ENCODE measurements around the gene DOCK10. TPM values are rescaled to one million over a fixed set of nuclear protein-coding genes. Genes with fewer than 3 reads are reported as not detected.
A peak's percentile ranks its signal among the peaks of the same experiment; 100 is the strongest.

The DOCK10 gene
- total RNA-seq, 2 donors from 2014 or later: 334 to 378 TPM

GRCh38 chr2:224976629-224977525, 65.4 kb downstream of the DOCK10 start:
- H3K27me3 Mint-ChIP-seq: no peaks in the 10 kb centered on the region
- H3K9me3 Mint-ChIP-seq: peaks cover 6% of the 10 kb centered on the region
- ATAC-seq: peak; percentile 88 to 90
- peak overlapping the region; percentile 93 to 95 for H3K27ac Mint-ChIP-seq
- peaks cover 58 to 73% of the 10 kb centered on the region in 2 donors for H3K4me1 Mint-ChIP-seq (ENCODE audit: low read depth in 2 of 2)
- peak overlapping the region; percentile 69 for H3K4me3 Mint-ChIP-seq
- peaks cover 20% of the 10 kb centered on the region for H3K36me3 Mint-ChIP-seq
- no peak for DNase-seq (ENCODE audit: low spot score)

GRCh38 chr2:224975761-224976160, 66.5 kb downstream of the DOCK10 start:
- DNase-seq (ENCODE audit: low spot score) (no peak), ATAC-seq (no peak)
- Mint-ChIP-seq H3K36me3 (peaks cover 20% of the 10 kb centered on the region), H3K4me3 (peak overlapping the region; percentile 81), H3K9me3 (peaks cover 6% of the 10 kb centered on the region), H3K4me1 (ENCODE audit: low read depth in 2 of 2) (peaks cover 62 to 78% of the 10 kb centered on the region in 2 donors), H3K27ac (peak overlapping the region; percentile 93 to 95), H3K27me3 (no peaks in the 10 kb centered on the region)

- peak; percentile 51 to 53 for ATAC-seq
- peaks cover 70 to 84% of the 10 kb centered on the region in 2 donors for H3K4me1 Mint-ChIP-seq (ENCODE audit: low read depth in 2 of 2)
- H3K27ac Mint-ChIP-seq: peak overlapping the region; percentile 54 to 86
- peaks cover 4% of the 10 kb centered on the region for H3K36me3 Mint-ChIP-seq
- H3K9me3 Mint-ChIP-seq: no peaks in the 10 kb centered on the region
- DNase-seq (ENCODE audit: low spot score): no peak
- no peaks in the 10 kb centered on the region for H3K27me3 Mint-ChIP-seq
- peak overlapping the region; percentile 20 for H3K4me3 Mint-ChIP-seq
Measured at GRCh38 chr2:224973112-224974016, 68.9 kb downstream of the DOCK10 start.

GRCh38 chr2:224971214-224971613, 71.1 kb downstream of the DOCK10 start:
- no peak for DNase-seq (ENCODE audit: low spot score)
- no peaks in the 10 kb centered on the region for H3K27me3 Mint-ChIP-seq
- ATAC-seq: no peak
- H3K27ac Mint-ChIP-seq: peak overlapping the region; percentile 80 to 88
- no peak overlapping the region for H3K4me3 Mint-ChIP-seq
- H3K9me3 Mint-ChIP-seq: no peaks in the 10 kb centered on the region
- peaks cover 67 to 69% of the 10 kb centered on the region in 2 donors for H3K4me1 Mint-ChIP-seq (ENCODE audit: low read depth in 2 of 2)
- H3K36me3 Mint-ChIP-seq: peaks cover 4% of the 10 kb centered on the region

GRCh38 chr2:224970311-224970710, 72.0 kb downstream of the DOCK10 start:
- H3K27me3 Mint-ChIP-seq: no peaks in the 10 kb centered on the region
- H3K4me1 Mint-ChIP-seq (ENCODE audit: low read depth in 2 of 2): peaks cover 60 to 62% of the 10 kb centered on the region in 2 donors
- DNase-seq (ENCODE audit: low spot score) (no peak), ATAC-seq (no peak)
- H3K27ac Mint-ChIP-seq: peak overlapping the region; percentile 80 to 88
- H3K4me3 Mint-ChIP-seq: peak overlapping the region; percentile 59
- H3K9me3 Mint-ChIP-seq: no peaks in the 10 kb centered on the region
- H3K36me3 Mint-ChIP-seq: peaks cover 4% of the 10 kb centered on the region

- ATAC-seq (peak; percentile 81 to 83), DNase-seq (ENCODE audit: low spot score) (no peak)
- no peaks in the 10 kb centered on the region for H3K9me3 Mint-ChIP-seq
- H3K4me3 Mint-ChIP-seq: peak overlapping the region; percentile 59
- H3K4me1 Mint-ChIP-seq (ENCODE audit: low read depth in 2 of 2): peaks cover 57 to 58% of the 10 kb centered on the region in 2 donors
- no peaks in the 10 kb centered on the region for H3K27me3 Mint-ChIP-seq
- peak overlapping the region; percentile 80 to 88 for H3K27ac Mint-ChIP-seq
- peaks cover under 1% of the 10 kb centered on the region for H3K36me3 Mint-ChIP-seq
Measured at GRCh38 chr2:224969633-224970260, 72.5 kb downstream of the DOCK10 start.

- no peaks in the 10 kb centered on the region for H3K27me3 Mint-ChIP-seq
- ATAC-seq (no peak), DNase-seq (ENCODE audit: low spot score) (no peak)
- peak overlapping the region; percentile 80 to 88 for H3K27ac Mint-ChIP-seq
- H3K4me3 Mint-ChIP-seq: peak overlapping the region; percentile 59
- peaks cover 57 to 59% of the 10 kb centered on the region in 2 donors for H3K4me1 Mint-ChIP-seq (ENCODE audit: low read depth in 2 of 2)
- H3K9me3 Mint-ChIP-seq: no peaks in the 10 kb centered on the region
- no peaks in the 10 kb centered on the region for H3K36me3 Mint-ChIP-seq
Measured at GRCh38 chr2:224969095-224969494, 73.2 kb downstream of the DOCK10 start.

GRCh38 chr2:224968051-224968450, 74.2 kb downstream of the DOCK10 start:
- DNase-seq (ENCODE audit: low spot score) (no peak), ATAC-seq (no peak)
- H3K9me3 Mint-ChIP-seq: no peaks in the 10 kb centered on the region
- no peaks in the 10 kb centered on the region for H3K27me3 Mint-ChIP-seq
- H3K4me1 Mint-ChIP-seq (ENCODE audit: low read depth in 2 of 2): peaks cover 50% of the 10 kb centered on the region in 2 donors
- H3K4me3 Mint-ChIP-seq: peak overlapping the region; percentile 59
- no peaks in the 10 kb centered on the region for H3K36me3 Mint-ChIP-seq
- H3K27ac Mint-ChIP-seq: peak overlapping the region; percentile 80 to 88

- Mint-ChIP-seq H3K36me3 (peaks cover 6% of the 10 kb centered on the region), H3K27me3 (no peaks in the 10 kb centered on the region), H3K4me1 (ENCODE audit: low read depth in 2 of 2) (peaks cover 59 to 61% of the 10 kb centered on the region in 2 donors), H3K27ac (peak overlapping the region in 1 of 2 donors; percentile 88), H3K9me3 (no peaks in the 10 kb centered on the region), H3K4me3 (no peak overlapping the region)
- ATAC-seq (no peak), DNase-seq (ENCODE audit: low spot score) (no peak)
Measured at GRCh38 chr2:224966613-224967012, 75.7 kb downstream of the DOCK10 start.

- Mint-ChIP-seq H3K36me3 (peaks cover 18% of the 10 kb centered on the region), H3K4me1 (ENCODE audit: low read depth in 2 of 2) (peaks cover 71 to 77% of the 10 kb centered on the region in 2 donors), H3K27me3 (no peaks in the 10 kb centered on the region), H3K27ac (peak overlapping the region; percentile 92 to 98), H3K4me3 (no peak overlapping the region), H3K9me3 (no peaks in the 10 kb centered on the region)
- ATAC-seq: no peak
- no peak for DNase-seq (ENCODE audit: low spot score)
Measured at GRCh38 chr2:224959556-224959955, 82.7 kb downstream of the DOCK10 start.

- H3K36me3 Mint-ChIP-seq: peaks cover 18% of the 10 kb centered on the region
- peaks cover 69 to 80% of the 10 kb centered on the region in 2 donors for H3K4me1 Mint-ChIP-seq (ENCODE audit: low read depth in 2 of 2)
- H3K27me3 Mint-ChIP-seq: no peaks in the 10 kb centered on the region
- H3K27ac Mint-ChIP-seq: peak overlapping the region; percentile 92 to 98
- no peak overlapping the region for H3K4me3 Mint-ChIP-seq
- DNase-seq (ENCODE audit: low spot score): no peak
- no peaks in the 10 kb centered on the region for H3K9me3 Mint-ChIP-seq
- ATAC-seq: no peak
Measured at GRCh38 chr2:224958873-224959272, 83.4 kb downstream of the DOCK10 start.

- ATAC-seq (no peak), DNase-seq (ENCODE audit: low spot score) (no peak)
- H3K4me3 Mint-ChIP-seq: peak overlapping the region; percentile 83
- no peaks in the 10 kb centered on the region for H3K9me3 Mint-ChIP-seq
- peaks cover 20% of the 10 kb centered on the region for H3K36me3 Mint-ChIP-seq
- H3K27ac Mint-ChIP-seq: peak overlapping the region; percentile 92 to 98
- no peaks in the 10 kb centered on the region for H3K27me3 Mint-ChIP-seq
- H3K4me1 Mint-ChIP-seq (ENCODE audit: low read depth in 2 of 2): peaks cover 73 to 84% of the 10 kb centered on the region in 2 donors
Measured at GRCh38 chr2:224958462-224958857, 83.8 kb downstream of the DOCK10 start.
